ENCODE results near the gene TRIM4. TPM values are rescaled to one million over a fixed set of nuclear protein-coding genes. Genes with fewer than 3 reads are reported as not detected.

Gene TRIM4
- total RNA-seq, 3 donors from 2014 or later, result 22.2 to 29.2 (median 25.2) TPM

GRCh38 chr7:99863847-99864440 lies 55.4 kb downstream of the TRIM4 start:
- no peak for TF ChIP-seq CTCF (IDR thresholded peaks at IDR 0.05)
- no peak overlapping the region for H3K4me3 ChIP-seq
- no peak for DNase-seq
- H3K36me3 ChIP-seq (ENCODE audit: low read depth), result no peaks in the 10 kb centered on the region
- ATAC-seq, result no peak
- H3K9me3 ChIP-seq, result no peaks in the 10 kb centered on the region
- H3K4me1 ChIP-seq (ENCODE audit: low read depth), result no peaks in the 10 kb centered on the region
- intact Hi-C loops (cut with DNase I, micrococcal nuclease), result no loop called here

GRCh38 chr7:99860281-99861127 lies 58.8 kb downstream of the TRIM4 start:
- Histone ChIP-seq H3K36me3 (ENCODE audit: low read depth) (no peaks in the 10 kb centered on the region), H3K4me3 (no peak overlapping the region), H3K9me3 (no peaks in the 10 kb centered on the region), H3K4me1 (ENCODE audit: low read depth) (no peaks in the 10 kb centered on the region)
- intact Hi-C loops (cut with DNase I, micrococcal nuclease), result no loop called here
- peak; percentile 47 for ATAC-seq
- no peak for DNase-seq
- TF ChIP-seq CTCF (IDR thresholded peaks at IDR 0.05), result no peak

DNA sequence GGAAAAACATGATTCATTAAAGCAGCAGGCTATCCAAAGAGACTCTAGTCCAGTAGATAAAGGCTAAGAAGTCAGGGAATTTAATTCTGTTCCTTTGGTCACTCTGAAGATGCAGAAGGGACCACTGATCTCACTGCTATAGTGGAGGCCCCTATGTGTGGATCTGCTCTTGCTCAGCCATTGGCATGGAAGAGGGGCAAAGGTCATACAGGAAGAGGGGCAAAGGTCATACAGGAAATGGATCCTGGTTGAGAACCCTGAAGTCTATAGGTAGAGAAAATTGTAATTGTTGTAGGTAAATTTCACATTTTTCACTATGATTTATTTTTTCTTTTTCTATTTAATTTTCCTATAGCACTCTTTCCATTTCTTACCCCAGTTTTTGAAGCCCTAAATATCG lies 64.1 kb downstream of the TRIM4 start:
- H3K4me1 ChIP-seq (ENCODE audit: low read depth), result no peaks in the 10 kb centered on the region
- no peaks in the 10 kb centered on the region for H3K9me3 ChIP-seq
- H3K4me3 ChIP-seq, result no peak overlapping the region
- no peaks in the 10 kb centered on the region for H3K36me3 ChIP-seq (ENCODE audit: low read depth)
- intact Hi-C loops (cut with DNase I, micrococcal nuclease), result no loop called here
- TF ChIP-seq CTCF (IDR thresholded peaks at IDR 0.05), result no peak
- no peak for DNase-seq
- ATAC-seq, result no peak

DNA sequence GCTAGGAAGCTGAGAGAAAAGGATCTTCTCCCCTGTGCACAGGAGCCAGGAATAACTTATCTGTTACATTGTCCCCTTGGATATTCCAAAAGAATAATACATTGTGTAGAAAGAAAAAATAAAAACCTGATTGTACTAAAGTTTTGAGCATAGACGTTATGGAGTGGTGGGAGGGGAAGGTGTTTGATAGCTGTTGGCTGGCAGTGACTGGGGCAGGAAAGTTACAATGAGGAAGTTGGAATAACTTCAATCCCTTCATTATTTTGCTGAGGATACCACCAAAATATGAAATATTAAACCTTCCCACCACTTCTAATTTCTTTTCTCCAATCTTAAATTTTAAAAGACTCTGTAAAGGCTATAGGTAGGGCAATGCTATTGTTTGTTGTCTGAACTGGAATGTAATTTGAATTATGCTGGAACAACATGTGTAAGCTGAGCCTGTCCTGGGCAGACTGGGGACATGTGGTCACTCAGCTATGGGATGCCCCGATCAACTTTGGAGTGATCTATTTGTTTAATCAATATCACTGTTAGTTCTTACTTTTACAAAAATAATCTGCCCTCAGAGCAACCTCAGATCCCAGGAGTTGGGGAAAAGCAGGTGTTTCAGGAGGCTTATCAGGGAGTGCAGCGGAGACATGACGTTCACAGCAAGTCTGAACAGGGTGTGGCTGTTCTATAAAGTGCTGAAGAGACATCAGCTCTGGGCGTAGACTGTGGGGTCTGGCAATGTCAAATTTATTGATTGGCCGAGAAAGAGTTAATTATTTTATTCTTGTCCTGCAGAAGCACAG lies 70.7 kb downstream of the TRIM4 start:
- Histone ChIP-seq H3K4me3 (no peak overlapping the region), H3K4me1 (ENCODE audit: low read depth) (no peaks in the 10 kb centered on the region), H3K9me3 (no peaks in the 10 kb centered on the region), H3K36me3 (ENCODE audit: low read depth) (no peaks in the 10 kb centered on the region)
- TF ChIP-seq CTCF (IDR thresholded peaks at IDR 0.05), result no peak
- intact Hi-C loops (cut with DNase I, micrococcal nuclease), result no loop called here
- peak; percentile 96 for ATAC-seq
- DNase-seq, result no peak

- ATAC-seq, result no peak
- Histone ChIP-seq H3K4me1 (ENCODE audit: low read depth) (no peaks in the 10 kb centered on the region), H3K4me3 (no peak overlapping the region), H3K9me3 (no peaks in the 10 kb centered on the region), H3K36me3 (ENCODE audit: low read depth) (no peaks in the 10 kb centered on the region)
- no peak for TF ChIP-seq CTCF (IDR thresholded peaks at IDR 0.05)
- DNase-seq, result no peak
- intact Hi-C loops (cut with DNase I, micrococcal nuclease), result no loop called here
These were observed 75.0 kb downstream of the TRIM4 start for GRCh38 chr7:99844328-99844727.
